Measurements from ENCODE around the gene STAT1.

STAT1 gene

GRCh38 chr2:190933361-190933760 is 80.6 kb downstream of the STAT1 start:
- no peak for ATAC-seq (replicated peaks)
- Mint-ChIP-seq H3K27me3 (no peaks in the 10 kb centered on the region), H3K9me3 (no peaks in the 10 kb centered on the region), H3K27ac (no peak overlapping the region), H3K4me3 (no peak overlapping the region), H3K36me3 (peaks cover 13 to 16% of the 10 kb centered on the region in 2 donors), H3K4me1 (peaks cover 0 to 5% of the 10 kb centered on the region in 2 donors)
- no peak for DNase-seq

GRCh38 chr2:190932514-190932913 is 81.5 kb downstream of the STAT1 start:
- no peak overlapping the region for H3K27ac Mint-ChIP-seq
- DNase-seq (no peak), ATAC-seq (replicated peaks) (no peak)
- no peaks in the 10 kb centered on the region for H3K9me3 Mint-ChIP-seq
- H3K36me3 Mint-ChIP-seq = peaks cover 13 to 16% of the 10 kb centered on the region in 2 donors
- H3K4me1 Mint-ChIP-seq = peaks cover 0 to 5% of the 10 kb centered on the region in 2 donors
- no peak overlapping the region for H3K4me3 Mint-ChIP-seq
- H3K27me3 Mint-ChIP-seq = no peaks in the 10 kb centered on the region

- peaks cover 0 to 5% of the 10 kb centered on the region in 2 donors for H3K4me1 Mint-ChIP-seq
- DNase-seq (no peak), ATAC-seq (replicated peaks) (no peak)
- H3K27ac Mint-ChIP-seq = no peak overlapping the region
- H3K27me3 Mint-ChIP-seq = no peaks in the 10 kb centered on the region
- H3K4me3 Mint-ChIP-seq = no peak overlapping the region
- no peaks in the 10 kb centered on the region for H3K9me3 Mint-ChIP-seq
- peaks cover 16 to 22% of the 10 kb centered on the region in 2 donors for H3K36me3 Mint-ChIP-seq
Measured at GRCh38 chr2:190930411-190930810, 83.6 kb downstream of the STAT1 start.

- no peaks in the 10 kb centered on the region for H3K9me3 Mint-ChIP-seq
- H3K4me1 Mint-ChIP-seq = peaks cover 0 to 5% of the 10 kb centered on the region in 2 donors
- DNase-seq (no peak), ATAC-seq (replicated peaks) (no peak)
- H3K27me3 Mint-ChIP-seq = no peaks in the 10 kb centered on the region
- H3K27ac Mint-ChIP-seq = no peak overlapping the region
- H3K4me3 Mint-ChIP-seq = no peak overlapping the region
- peaks cover 16 to 25% of the 10 kb centered on the region in 2 donors for H3K36me3 Mint-ChIP-seq
Measured at GRCh38 chr2:190929919-190930318, 84.1 kb downstream of the STAT1 start.

- Mint-ChIP-seq H3K36me3 (peaks cover 25 to 39% of the 10 kb centered on the region in 2 donors), H3K27ac (peak overlapping the region; percentile 62), H3K4me1 (peaks cover 5% of the 10 kb centered on the region in 2 donors), H3K4me3 (no peak overlapping the region), H3K27me3 (no peaks in the 10 kb centered on the region), H3K9me3 (no peaks in the 10 kb centered on the region)
- DNase-seq (no peak), ATAC-seq (replicated peaks) (no peak)
Measured at GRCh38 chr2:190927301-190927700, 86.7 kb downstream of the STAT1 start.

GRCh38 chr2:190922376-190922775 is 91.6 kb downstream of the STAT1 start:
- DNase-seq = no peak
- Mint-ChIP-seq H3K9me3 (no peaks in the 10 kb centered on the region), H3K4me1 (peaks cover 0 to 6% of the 10 kb centered on the region in 2 donors), H3K27ac (peak overlapping the region; percentile 3), H3K27me3 (no peaks in the 10 kb centered on the region), H3K4me3 (no peak overlapping the region), H3K36me3 (peaks cover 20 to 43% of the 10 kb centered on the region in 2 donors)
- ATAC-seq (replicated peaks) = no peak

GRCh38 chr2:190920085-190920484 is 93.9 kb downstream of the STAT1 start:
- peaks cover 0 to 6% of the 10 kb centered on the region in 2 donors for H3K4me1 Mint-ChIP-seq
- no peaks in the 10 kb centered on the region for H3K27me3 Mint-ChIP-seq
- no peak overlapping the region for H3K27ac Mint-ChIP-seq
- H3K36me3 Mint-ChIP-seq = peaks cover 33 to 51% of the 10 kb centered on the region in 2 donors
- DNase-seq = no peak
- no peaks in the 10 kb centered on the region for H3K9me3 Mint-ChIP-seq
- ATAC-seq (replicated peaks) = no peak
- H3K4me3 Mint-ChIP-seq = no peak overlapping the region

All from stimulated activated naive B cell treated with anti-CD40 and anti-IgM and Interleukin-4, amounts not matched to agents 10 μg/mL and 1 μg/mL and 100 μg/mL, for 72 hours (primary cell).